Panc1 (cell line): ENCODE measurements around the gene HOXA5. TPM values are rescaled to one million over a fixed set of nuclear protein-coding genes. Genes with fewer than 3 reads are reported as not detected.

ENCODE experiments used
- ATAC-seq: fragments of 200-7000 bp; cut with Tn5 transposase; 2 replicates; pipeline ENCODE4 v1.9.1; 2020; ENCODE audit warnings: mild to moderate bottlenecking, moderate library complexity
- BruUV-seq: library from RNA; stranded (reverse); fragments of 400-500 nt; replicated peaks from 2 replicates; lab custom pipeline; 2021; lab: Mats Ljungman, UMichigan
- CTCF ChIA-PET: fragments of 300-600 bp; sonication (Branson Sonifier 250); formaldehyde crosslinking; loops from one replicate; lab custom pipeline; 2022; ENCODE audit warnings: antibody characterized with exemption; lab: Charles Lee
- POLR2A ChIA-PET: fragments of 300-600 bp; sonication (Branson Sonifier 250); formaldehyde crosslinking; loops from one replicate; lab custom pipeline; 2022; ENCODE audit warnings: antibody characterized with exemption; lab: Charles Lee
- DNase-seq: peaks from one replicate; pipeline ENCODE4 v3.0.0-alpha.2; 2010; ENCODE audit warnings: low read depth, low spot score
- H3K27ac ChIP-seq: 2 replicates; pipeline ENCODE4 v1.5.1; 2011; ENCODE audit warnings: mild to moderate bottlenecking, low read length, inconsistent platforms
- H3K27me3 ChIP-seq: fragments of 200-500 bp; sonication (Bioruptor generic); 2 replicates; pipeline ENCODE4 v1.6.0; 2014; ENCODE audit warnings: low read length, inconsistent platforms; ENCODE audit not compliant: control insufficient read depth, insufficient read depth
- H3K36me3 ChIP-seq: fragments of 200-500 bp; sonication (Bioruptor generic); 2 replicates; pipeline ENCODE4 v1.5.1; 2014; ENCODE audit warnings: inconsistent platforms, mild to moderate bottlenecking, low read length, moderate library complexity; ENCODE audit not compliant: control insufficient read depth, insufficient read depth
- H3K4me1 ChIP-seq: 2 replicates; pipeline ENCODE4 v1.5.1; 2011; ENCODE audit warnings: inconsistent platforms, mild to moderate bottlenecking, low read length, moderate library complexity; ENCODE audit not compliant: control insufficient read depth, insufficient read depth
- H3K4me3 ChIP-seq, 2 experiments: 2 replicates each; pipeline ENCODE4 v1.5.1; 2011 to 2012; ENCODE audit warnings: low read depth in 2 of 2, low read length in 2 of 2, mild to moderate bottlenecking in 2 of 2, inconsistent platforms in 1 of 2, moderate library complexity in 1 of 2
- H3K9me3 ChIP-seq: fragments of 200-500 bp; sonication (Bioruptor generic); 2 replicates; pipeline ENCODE4 v1.5.1; 2014; ENCODE audit warnings: low read depth, mild to moderate bottlenecking, inconsistent platforms, low read length, moderate library complexity; ENCODE audit not compliant: control insufficient read depth, insufficient read depth
- CTCF ChIP-seq: fragments of 450-650 bp; IDR thresholded peaks from 2 replicates; pipeline ENCODE4 v1.5.1; 2017; ENCODE audit warnings: mild to moderate bottlenecking
- POLR2AphosphoS5 ChIP-seq: IDR thresholded peaks from 2 replicates; pipeline ENCODE4 v1.6.1; 2012; ENCODE audit warnings: mild to moderate bottlenecking, low read depth, low read length, moderate library complexity
- REST ChIP-seq, 2 experiments: IDR thresholded peaks; 2 replicates each; pipeline ENCODE4 v1.6.1; 2011 to 2012; ENCODE audit warnings: low read depth in 2 of 2, control low read depth in 1 of 2, low read length in 1 of 2, mild to moderate bottlenecking in 1 of 2, moderate library complexity in 1 of 2; ENCODE audit not compliant: insufficient read depth in 1 of 2
- SIN3A ChIP-seq: IDR thresholded peaks from 2 replicates; pipeline ENCODE4 v1.6.1; 2012; ENCODE audit warnings: low read depth, mild to moderate bottlenecking, low read length, moderate library complexity, borderline replicate concordance; ENCODE audit not compliant: insufficient read depth
- TCF7L2 ChIP-seq: IDR thresholded peaks from 2 replicates; pipeline ENCODE4 v1.6.1; 2011; ENCODE audit warnings: mild to moderate bottlenecking, low read depth, low read length, inconsistent platforms
- in situ Hi-C: cut with HindIII; loops from 2 replicates; pipeline ENCODE4 v1.10.0; 2016; ENCODE audit warnings: low sequenced_read_pairs, low pct_unique_long_range_greater_than_20kb
- intact Hi-C: fragments of 100-400 bp; cut with micrococcal nuclease; formaldehyde crosslinking; loops from one replicate; pipeline ENCODE4 v1.10.0; 2022; ENCODE audit not compliant: unreplicated experiment
- total RNA-seq: library from RNA; stranded (reverse); gene quantifications from one replicate; pipeline ENCODE4 v1.2.1, GENCODE V29; 2021; ENCODE audit not compliant: unreplicated experiment

Gene HOXA5
- total RNA-seq, 1 experiment from 2014 or later = 3.9 TPM

- H3K4me1 ChIP-seq = no peaks in the 10 kb centered on the region
- intact Hi-C loops (loop anchor here (5.0 kb wide), 1 partner anchor 786 kb away; no protein-coding TSS in a partner anchor), in situ Hi-C loops (no loop called here)
- no peak overlapping the region for H3K27ac ChIP-seq
- H3K9me3 ChIP-seq = no peaks in the 10 kb centered on the region
- DNase-seq = no peak
- CTCF ChIA-PET = interaction anchor here (0.7 kb wide), 1 partner anchor 795 kb away, joined by 6 read pairs; no protein-coding TSS in a partner anchor
- H3K4me3 ChIP-seq = no peak overlapping the region
- TF ChIP-seq POLR2AphosphoS5 = no peak
- no peak for TF ChIP-seq TCF7L2
- TF ChIP-seq REST (IDR thresholded peaks at IDR 0.05; ENCODE audit: insufficient read depth in 1 of 2, low read depth in 2 of 2, low read length in 1 of 2) = no peak
- no peak for TF ChIP-seq SIN3A
- TF ChIP-seq CTCF = no peak
- ATAC-seq = no peak
- no peaks in the 10 kb centered on the region for H3K27me3 ChIP-seq
- POLR2A ChIA-PET = no interaction called here
- BruUV-seq = no TSS peak
- H3K36me3 ChIP-seq = no peaks in the 10 kb centered on the region; the same call in 1 of the 2 replicates
These were observed 20.0 kb upstream of the HOXA5 start for GRCh38 chr7:27163288-27164044.

- intact Hi-C loops = loop anchor here (5.0 kb wide), 1 partner anchor 785 kb away; no protein-coding TSS in a partner anchor
- no peaks in the 10 kb centered on the region; the same call in 1 of the 2 replicates for H3K36me3 ChIP-seq
These were observed 19.2 kb upstream of the HOXA5 start for GRCh38 chr7:27162561-27163287.

More at GRCh38 chr7:27162561-27163287, 19.2 kb upstream of the HOXA5 start:
- TF ChIP-seq POLR2AphosphoS5 (no peak), SIN3A (no peak), CTCF (no peak), TCF7L2 (no peak), REST (IDR thresholded peaks at IDR 0.05; ENCODE audit: insufficient read depth in 1 of 2, low read depth in 2 of 2, low read length in 1 of 2) (no peak)
- CTCF ChIA-PET = interaction anchor here (0.7 to 2.5 kb wide), 2 partner anchors 480 to 794 kb away, joined by 6 to 18 read pairs; no protein-coding TSS in a partner anchor
- no peak overlapping the region for H3K27ac ChIP-seq
- ATAC-seq (no peak), DNase-seq (no peak)
- in situ Hi-C loops = no loop called here
- POLR2A ChIA-PET = no interaction called here
- BruUV-seq = no TSS peak
- no peaks in the 10 kb centered on the region for H3K9me3 ChIP-seq
- no peaks in the 10 kb centered on the region for H3K27me3 ChIP-seq
- no peaks in the 10 kb centered on the region for H3K4me1 ChIP-seq
- H3K4me3 ChIP-seq = no peak overlapping the region
